HepG2 (cell line): Measurements from ENCODE around the gene OR2W1.

ENCODE experiments used
- ADNP ChIP-seq: sonication (generic); formaldehyde crosslinking; IDR thresholded peaks from 2 replicates; pipeline ENCODE4 v1.4.0; 2020; ENCODE audit warnings: missing genetic modification reagents
- JUNB ChIP-seq: sonication (generic); formaldehyde crosslinking; IDR thresholded peaks from 2 replicates; pipeline ENCODE4 v1.8.0; 2022; ENCODE audit warnings: missing genetic modification reagents, mild to moderate bottlenecking, borderline replicate concordance
- MTF2 ChIP-seq: sonication (generic); formaldehyde crosslinking; IDR thresholded peaks from 2 replicates; pipeline ENCODE4 v1.5.0; 2020; ENCODE audit warnings: missing genetic modification reagents, borderline replicate concordance
- RFX5 ChIP-seq: IDR thresholded peaks from 2 replicates; pipeline ENCODE4 v1.6.1; 2011; ENCODE audit warnings: low read depth, low read length, improper control_type of control experiment
- ZNF446 ChIP-seq: sonication (generic); formaldehyde crosslinking; IDR thresholded peaks from 2 replicates; pipeline ENCODE4 v1.5.0; 2020; ENCODE audit warnings: mild to moderate bottlenecking, missing genetic modification reagents
- TF ChIP-seq, protein P1 (sequence below): sonication (generic); formaldehyde crosslinking; IDR thresholded peaks from 2 replicates; pipeline ENCODE4 v1.8.1; 2023; ENCODE audit warnings: mild to moderate bottlenecking, inconsistent platforms, moderate library complexity, missing genetic modification reagents, borderline replicate concordance

DNA sequence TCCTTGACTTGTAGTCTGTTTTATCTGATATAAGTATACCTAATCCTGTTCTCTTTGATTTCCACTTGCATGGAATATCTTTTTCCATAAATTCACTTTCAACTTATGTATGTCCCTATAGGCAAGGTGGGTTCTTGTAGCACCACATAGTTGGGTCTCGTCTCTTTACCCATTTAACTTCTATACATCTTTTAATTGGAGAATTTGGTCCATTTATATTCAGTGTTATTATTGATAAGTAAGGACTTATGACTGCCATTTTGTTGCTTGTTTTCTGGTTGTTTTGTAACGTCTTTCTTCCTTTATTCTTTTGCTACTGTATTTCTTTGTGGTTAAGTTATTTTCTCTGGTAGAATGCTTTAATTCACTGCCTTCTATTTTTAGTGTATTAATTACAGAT, 25.3 kb downstream of the OR2W1 start:
- TF ChIP-seq ZNF446 (CRISPR knock-in tag) (no peak), JUNB (CRISPR knock-in tag) (no peak), RFX5 (no peak), ADNP (CRISPR knock-in tag) (no peak), MTF2 (no peak)
- TF ChIP-seq, protein P1, sequence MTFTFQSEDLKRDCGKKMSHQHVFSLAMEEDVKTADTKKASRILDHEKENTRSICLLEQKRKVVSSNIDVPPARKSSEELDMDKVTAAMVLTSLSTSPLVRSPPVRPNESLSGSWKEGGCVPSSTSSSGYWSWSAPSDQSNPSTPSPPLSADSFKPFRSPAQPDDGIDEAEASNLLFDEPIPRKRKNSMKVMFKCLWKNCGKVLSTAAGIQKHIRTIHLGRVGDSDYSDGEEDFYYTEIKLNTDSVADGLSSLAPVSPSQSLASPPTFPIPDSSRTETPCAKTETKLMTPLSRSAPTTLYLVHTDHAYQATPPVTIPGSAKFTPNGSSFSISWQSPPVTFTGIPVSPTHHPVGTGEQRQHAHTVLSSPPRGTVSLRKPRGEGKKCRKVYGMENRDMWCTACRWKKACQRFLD (CRISPR knock-in tag) = no peak
